Activated naive CD8-positive, alpha-beta T cell treated with anti-CD3 and anti-CD28 coated beads for 36 hours (primary cell): ENCODE data around the gene BEND3. TPM values are rescaled to one million over a fixed set of nuclear protein-coding genes. Genes with fewer than 3 reads are reported as not detected.
"Not testable (repeated sequence)": the region's sequence is repeated elsewhere in the genome, so short reads cannot be mapped to it uniquely, and the experiment has no call there.

ENCODE experiments used
- DNase-seq: peaks from one replicate; pipeline ENCODE4 v3.0.0; 2021
- H3K27ac Mint-ChIP-seq: one replicate; pipeline ENCODE4 v1.8.0; 2022; ENCODE audit warnings: mild to moderate bottlenecking, moderate library complexity, mixed read lengths
- H3K27me3 Mint-ChIP-seq: one replicate; pipeline ENCODE4 v1.8.0; 2022; ENCODE audit warnings: mild to moderate bottlenecking, mixed read lengths
- H3K36me3 Mint-ChIP-seq: one replicate; pipeline ENCODE4 v1.8.0; 2021; ENCODE audit warnings: mild to moderate bottlenecking, mixed read lengths
- H3K4me1 Mint-ChIP-seq: one replicate; pipeline ENCODE4 v1.8.0; 2021; ENCODE audit warnings: mixed read lengths
- H3K4me3 Mint-ChIP-seq: one replicate; pipeline ENCODE4 v1.8.0; 2022; ENCODE audit warnings: mild to moderate bottlenecking, moderate library complexity, mixed read lengths
- H3K9me3 Mint-ChIP-seq: one replicate; pipeline ENCODE4 v1.8.0; 2022; ENCODE audit warnings: mixed read lengths
- total RNA-seq, 2 experiments: library from RNA; stranded (reverse); gene quantifications; one replicate each; pipeline ENCODE4 v1.2.3, GENCODE V29; 2021

The BEND3 gene
- 1 to 10 TPM; 8.6 to 9.3 TPM for total RNA-seq

DNA sequence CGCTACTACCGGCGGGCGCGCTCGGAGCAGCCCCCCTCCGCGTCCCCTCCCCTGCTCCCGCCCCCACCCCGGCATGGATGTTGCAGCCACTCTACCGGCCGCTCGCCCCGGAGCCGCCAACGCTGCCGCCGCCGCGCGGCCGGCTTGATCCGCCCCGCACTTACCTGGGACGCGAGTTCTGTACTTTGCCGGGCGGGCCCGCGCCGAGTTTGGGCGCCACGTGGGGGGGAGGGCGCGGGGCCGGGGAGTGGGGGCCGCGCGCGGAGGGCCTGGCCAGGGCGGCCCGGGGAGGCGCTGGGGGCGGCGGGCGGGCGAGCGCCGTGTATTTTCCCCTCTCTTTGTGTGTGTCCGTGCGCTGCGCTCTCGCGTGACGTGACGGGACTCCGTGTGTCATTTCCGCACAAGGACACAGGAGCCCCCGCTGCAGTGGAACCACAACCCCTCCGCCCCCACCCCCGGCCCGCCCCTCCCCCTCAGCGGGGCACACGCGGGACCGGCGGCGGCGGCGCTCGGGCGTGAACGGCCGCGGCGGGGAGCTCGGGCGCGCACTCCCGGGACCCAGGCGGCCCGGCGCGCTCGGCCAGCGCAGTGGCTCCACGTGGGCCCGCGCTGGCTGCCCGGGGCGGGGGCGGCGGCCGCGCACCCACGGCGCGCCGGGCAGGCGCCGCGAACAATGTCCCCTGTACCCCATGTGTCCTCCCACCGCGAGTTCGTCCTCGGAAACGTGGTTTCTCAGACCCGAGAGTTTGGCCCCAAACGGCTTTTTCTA, at the start of gene BEND3:
TSS of gene BEND3 (minus strand) at position 590 of the 769 bp plus-strand sequence. CDS start 16,230 bp downstream, outside the sequence.
- Mint-ChIP-seq H3K27me3 (peaks cover 14% of the 10 kb centered on the region), H3K4me3 (peak within 1 kb of the TSS; percentile 78), H3K27ac (peak within 1 kb of the TSS; percentile 66), H3K9me3 (no peaks in the 10 kb centered on the region), H3K36me3 (no peaks in the 10 kb centered on the region), H3K4me1 (peaks cover 21% of the 10 kb centered on the region)
- DNase-seq = peak; percentile 40

DNA sequence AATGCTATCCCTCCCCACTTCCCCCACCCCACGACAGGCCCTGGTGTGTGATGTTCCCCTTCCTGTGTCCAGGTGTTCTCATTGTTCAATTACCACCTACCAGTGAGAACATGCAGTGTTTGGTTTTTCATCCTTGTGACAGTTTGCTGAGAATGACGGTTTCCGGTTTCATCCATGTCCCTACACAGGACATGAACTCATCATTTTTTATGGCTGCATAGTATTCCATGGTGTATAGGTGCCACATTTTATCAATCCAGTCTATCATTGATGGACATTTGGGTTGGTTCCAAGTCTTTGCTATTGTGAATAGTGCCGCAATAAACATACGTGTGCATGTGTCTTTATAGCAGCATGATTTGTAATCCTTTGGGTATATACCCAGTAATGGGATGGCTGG, 49.0 kb upstream of the BEND3 start:
- not testable (repeated sequence) for DNase-seq, H3K4me3 Mint-ChIP-seq, H3K4me1 Mint-ChIP-seq, H3K36me3 Mint-ChIP-seq, H3K27me3 Mint-ChIP-seq, H3K9me3 Mint-ChIP-seq, H3K27ac Mint-ChIP-seq

DNA sequence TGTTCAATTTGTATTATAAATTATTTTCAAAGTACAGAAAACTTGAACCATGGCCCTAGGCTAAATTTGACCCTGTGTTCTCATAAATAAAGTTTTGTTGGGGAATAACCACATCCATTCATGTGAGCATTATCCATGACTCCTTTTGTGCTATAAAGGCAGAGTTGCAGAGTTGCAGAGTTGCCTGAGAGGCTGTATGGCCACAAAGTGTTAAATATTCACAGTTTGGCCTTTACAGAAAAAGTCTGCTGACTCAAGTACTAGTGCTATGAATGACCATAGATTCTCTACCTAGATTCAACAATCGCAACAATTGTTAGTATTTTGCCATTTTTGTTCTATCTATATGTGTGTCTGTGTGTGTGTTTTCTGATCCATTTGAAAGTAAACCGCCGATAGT, 46.2 kb upstream of the BEND3 start:
- H3K4me1 Mint-ChIP-seq = no peaks in the 10 kb centered on the region
- H3K9me3 Mint-ChIP-seq = no peaks in the 10 kb centered on the region
- H3K36me3 Mint-ChIP-seq = no peaks in the 10 kb centered on the region
- no peak overlapping the region for H3K4me3 Mint-ChIP-seq
- no peak for DNase-seq
- no peaks in the 10 kb centered on the region for H3K27me3 Mint-ChIP-seq
- H3K27ac Mint-ChIP-seq = no peak overlapping the region

DNA sequence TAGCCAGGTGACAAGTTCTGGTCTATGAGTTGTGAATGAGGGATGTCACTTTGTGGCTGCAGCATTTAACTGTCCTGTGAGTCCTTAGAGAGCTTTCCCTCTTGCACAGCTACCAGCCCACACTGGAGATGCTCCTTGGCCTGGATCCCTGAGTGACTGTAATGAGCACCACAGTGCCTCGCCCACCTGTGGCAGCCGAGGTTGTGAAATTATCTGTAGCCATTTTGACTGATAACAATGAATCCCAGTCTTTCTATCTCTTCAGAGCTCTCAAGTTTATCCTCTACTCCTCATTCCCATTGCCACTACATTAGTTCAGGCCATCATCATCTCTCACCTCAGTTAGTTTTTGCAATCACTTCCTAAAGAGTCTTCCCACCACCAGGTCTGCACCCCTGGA, 41.3 kb upstream of the BEND3 start:
- Mint-ChIP-seq H3K4me1 (no peaks in the 10 kb centered on the region), H3K27me3 (no peaks in the 10 kb centered on the region), H3K4me3 (no peak overlapping the region), H3K9me3 (no peaks in the 10 kb centered on the region), H3K27ac (no peak overlapping the region), H3K36me3 (no peaks in the 10 kb centered on the region)
- DNase-seq = no peak

- Mint-ChIP-seq H3K9me3 (no peaks in the 10 kb centered on the region), H3K27ac (no peak overlapping the region), H3K36me3 (no peaks in the 10 kb centered on the region), H3K4me1 (no peaks in the 10 kb centered on the region), H3K4me3 (no peak overlapping the region), H3K27me3 (no peaks in the 10 kb centered on the region)
- no peak for DNase-seq
These were observed 39.5 kb upstream of the BEND3 start for GRCh38 chr6:107154801-107155160.

DNA sequence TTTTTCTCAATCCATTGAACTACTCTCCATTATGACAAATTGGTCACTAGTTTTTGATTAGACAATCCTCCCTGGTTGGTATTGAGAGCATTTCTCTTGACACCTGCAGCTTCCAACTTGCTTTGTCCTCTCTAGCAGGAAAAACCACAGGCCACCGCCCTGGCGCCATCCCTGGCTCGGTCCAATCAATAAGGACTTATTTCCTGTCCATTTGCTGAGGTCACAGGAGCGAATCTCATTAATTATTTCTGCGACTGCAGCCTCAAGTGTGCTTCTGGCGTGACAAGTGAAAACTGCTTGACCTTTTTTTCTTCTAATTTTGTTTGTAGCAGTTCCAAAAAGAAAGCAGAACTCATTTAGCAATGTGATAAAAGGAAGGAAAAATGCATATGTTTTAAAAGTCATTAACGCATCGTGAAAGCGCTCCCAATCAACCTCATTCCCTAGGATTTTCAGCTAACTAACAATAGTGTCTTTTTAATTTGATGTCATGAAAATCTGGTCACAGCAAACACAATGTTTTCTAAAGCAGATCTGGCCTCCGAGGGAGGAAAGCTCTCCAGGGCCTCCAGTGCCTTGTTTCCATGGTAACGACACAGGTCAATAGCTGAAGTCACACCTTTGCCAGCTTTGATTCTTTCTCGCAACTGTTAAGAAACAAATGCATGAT, 39.0 kb upstream of the BEND3 start:
- no peaks in the 10 kb centered on the region for H3K4me1 Mint-ChIP-seq
- H3K9me3 Mint-ChIP-seq = no peaks in the 10 kb centered on the region
- H3K36me3 Mint-ChIP-seq = no peaks in the 10 kb centered on the region
- H3K27me3 Mint-ChIP-seq = no peaks in the 10 kb centered on the region
- no peak for DNase-seq
- H3K4me3 Mint-ChIP-seq = no peak overlapping the region
- H3K27ac Mint-ChIP-seq = no peak overlapping the region

DNA sequence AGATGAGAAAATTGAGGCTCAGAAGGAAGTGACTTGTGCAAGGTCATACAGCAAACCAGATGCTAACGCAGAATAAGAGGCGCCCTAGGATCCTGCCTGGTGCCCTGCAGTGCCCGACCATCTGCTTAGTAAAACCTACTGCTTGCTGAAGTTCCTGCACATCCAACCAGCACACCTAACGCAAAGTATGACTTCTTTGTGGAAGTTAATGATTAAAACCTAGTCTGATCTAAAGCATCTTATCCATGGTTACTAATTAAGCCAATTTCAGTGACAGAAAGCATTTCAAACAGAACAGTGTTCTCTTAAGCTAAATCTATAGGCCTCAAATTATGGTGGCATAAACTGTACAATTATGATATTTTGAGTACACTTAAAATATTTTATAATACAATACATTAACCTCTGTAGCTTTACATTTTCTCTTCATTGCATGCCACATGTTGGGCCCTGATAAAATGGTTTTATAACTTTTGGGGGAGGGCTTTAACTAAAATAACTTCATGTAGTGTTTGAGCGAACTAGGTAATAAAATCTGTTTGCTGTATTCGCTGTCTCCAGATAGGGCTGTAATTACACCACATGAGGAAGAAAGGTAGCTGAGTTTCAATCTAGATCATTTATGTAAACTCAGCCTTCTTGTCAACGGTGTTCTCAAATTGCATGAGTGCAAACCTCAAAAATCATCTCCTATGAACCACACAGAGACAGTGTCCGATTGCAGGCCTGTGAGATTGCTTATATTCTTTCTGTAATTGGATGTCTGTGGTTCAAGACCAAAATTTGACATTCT, 37.5 kb upstream of the BEND3 start:
- H3K9me3 Mint-ChIP-seq = no peaks in the 10 kb centered on the region
- no peaks in the 10 kb centered on the region for H3K4me1 Mint-ChIP-seq
- no peak for DNase-seq
- no peaks in the 10 kb centered on the region for H3K27me3 Mint-ChIP-seq
- H3K36me3 Mint-ChIP-seq = no peaks in the 10 kb centered on the region
- H3K27ac Mint-ChIP-seq = no peak overlapping the region
- H3K4me3 Mint-ChIP-seq = no peak overlapping the region

DNA sequence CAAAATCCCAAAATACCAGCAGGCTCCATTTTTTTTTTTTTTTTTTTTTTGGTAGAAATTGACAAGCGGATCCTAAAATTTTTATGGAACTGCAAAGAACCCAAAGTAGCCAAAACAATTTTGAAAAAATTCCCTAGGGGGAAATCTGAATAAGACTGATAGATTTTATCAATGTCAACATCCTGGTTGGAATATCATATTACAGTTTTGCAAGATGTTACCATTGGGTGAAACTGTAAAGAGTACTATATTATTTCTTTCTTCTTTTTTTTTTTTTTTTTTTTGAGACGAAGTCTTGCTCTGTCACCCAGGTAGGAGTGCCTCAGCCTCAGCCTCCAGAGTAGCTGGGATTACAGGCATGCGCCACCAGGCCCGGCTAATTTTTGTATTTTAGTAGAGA, 29.4 kb upstream of the BEND3 start:
- no peak for DNase-seq
- Mint-ChIP-seq H3K27ac (no peak overlapping the region), H3K4me1 (no peaks in the 10 kb centered on the region), H3K27me3 (no peaks in the 10 kb centered on the region), H3K4me3 (no peak overlapping the region), H3K36me3 (no peaks in the 10 kb centered on the region), H3K9me3 (no peaks in the 10 kb centered on the region)

DNA sequence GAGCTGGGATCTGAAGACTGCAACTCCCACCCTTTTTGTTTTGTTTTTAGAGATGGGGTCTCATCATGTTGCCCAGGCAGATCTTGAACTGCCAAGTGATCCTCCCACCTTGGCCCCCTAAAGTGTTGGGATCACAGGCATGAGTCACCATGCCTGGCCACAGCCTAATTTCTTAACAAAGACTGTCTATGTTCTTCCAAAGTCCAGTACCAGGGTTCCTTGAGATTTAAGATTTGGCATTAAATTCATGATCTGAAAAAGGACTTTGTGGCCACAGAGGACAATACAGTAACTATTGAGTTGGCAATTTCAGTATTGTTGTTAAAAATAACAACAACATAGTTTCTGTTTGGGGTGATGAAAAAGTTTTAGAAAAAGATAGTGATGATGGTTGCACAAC, 28.7 kb upstream of the BEND3 start:
- no peak overlapping the region for H3K4me3 Mint-ChIP-seq
- H3K27me3 Mint-ChIP-seq = no peaks in the 10 kb centered on the region
- no peak for DNase-seq
- H3K27ac Mint-ChIP-seq = no peak overlapping the region
- no peaks in the 10 kb centered on the region for H3K4me1 Mint-ChIP-seq
- H3K9me3 Mint-ChIP-seq = no peaks in the 10 kb centered on the region
- H3K36me3 Mint-ChIP-seq = no peaks in the 10 kb centered on the region

- H3K27ac Mint-ChIP-seq = no peak overlapping the region
- H3K27me3 Mint-ChIP-seq = no peaks in the 10 kb centered on the region
- H3K4me1 Mint-ChIP-seq = no peaks in the 10 kb centered on the region
- H3K36me3 Mint-ChIP-seq = no peaks in the 10 kb centered on the region
- no peak for DNase-seq
- no peak overlapping the region for H3K4me3 Mint-ChIP-seq
- H3K9me3 Mint-ChIP-seq = no peaks in the 10 kb centered on the region
These were observed 25.3 kb upstream of the BEND3 start for GRCh38 chr6:107140581-107140980.

DNA sequence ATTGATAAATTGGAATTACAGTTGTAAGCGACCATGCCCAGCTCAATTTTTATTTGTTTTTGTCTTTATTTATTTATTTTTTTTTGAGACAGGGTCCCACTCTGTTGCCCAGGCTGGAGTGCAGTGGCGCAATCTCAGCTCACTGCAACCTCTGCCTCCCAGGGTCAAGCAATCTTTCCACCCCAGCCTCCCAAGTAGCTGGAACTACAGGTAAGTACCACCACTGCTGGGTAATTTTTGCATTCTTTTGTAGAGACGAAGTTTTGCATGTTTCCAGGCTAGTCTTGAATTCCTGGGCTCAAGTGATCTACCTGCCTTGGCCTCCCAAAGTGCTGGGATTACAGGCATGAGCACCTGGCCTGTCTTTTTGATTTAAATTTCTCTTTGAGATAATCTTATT, 21.0 kb upstream of the BEND3 start:
- H3K4me3 Mint-ChIP-seq, H3K27ac Mint-ChIP-seq, H3K27me3 Mint-ChIP-seq, H3K36me3 Mint-ChIP-seq, H3K9me3 Mint-ChIP-seq, H3K4me1 Mint-ChIP-seq, DNase-seq: not testable (repeated sequence)

- not testable (repeated sequence) for H3K27ac Mint-ChIP-seq, H3K4me3 Mint-ChIP-seq, DNase-seq, H3K4me1 Mint-ChIP-seq, H3K27me3 Mint-ChIP-seq, H3K36me3 Mint-ChIP-seq, H3K9me3 Mint-ChIP-seq
These were observed 19.8 kb upstream of the BEND3 start for GRCh38 chr6:107135048-107135680.

- Mint-ChIP-seq H3K27me3 (no peaks in the 10 kb centered on the region), H3K4me1 (no peaks in the 10 kb centered on the region), H3K36me3 (no peaks in the 10 kb centered on the region), H3K27ac (no peak overlapping the region), H3K4me3 (no peak overlapping the region), H3K9me3 (no peaks in the 10 kb centered on the region)
- DNase-seq = peak; percentile 20
These were observed 17.1 kb upstream of the BEND3 start for GRCh38 chr6:107132330-107132954.

GRCh38 chr6:107129370-107129925, 14.1 kb upstream of the BEND3 start:
- no peak overlapping the region for H3K4me3 Mint-ChIP-seq
- no peak for DNase-seq
- no peak overlapping the region for H3K27ac Mint-ChIP-seq

More at GRCh38 chr6:107129370-107129925, 14.1 kb upstream of the BEND3 start:
- Mint-ChIP-seq H3K36me3 (no peaks in the 10 kb centered on the region), H3K9me3 (no peaks in the 10 kb centered on the region), H3K27me3 (no peaks in the 10 kb centered on the region), H3K4me1 (peaks cover 5% of the 10 kb centered on the region)
